Testis (tissue), 3 donors: ENCODE measurements around the gene FMO1. TPM values are rescaled to one million over a fixed set of nuclear protein-coding genes. Genes with fewer than 3 reads are reported as not detected.

Experiments used
- DNase-seq: peaks from one replicate; pipeline ENCODE4 v3.0.0-alpha.2; 2019
- H3K27ac ChIP-seq, 2 donors: fragments of 200-600 bp; sonication (generic); one replicate each; pipeline ENCODE4 v1.5.1; 2019
- H3K27me3 ChIP-seq: fragments of 200-600 bp; sonication (generic); one replicate; pipeline ENCODE4 v1.5.1; 2019
- H3K36me3 ChIP-seq: fragments of 200-600 bp; sonication (generic); one replicate; pipeline ENCODE4 v1.5.1; 2017; ENCODE audit warnings: low read depth; ENCODE audit errors: missing control alignments
- H3K4me1 ChIP-seq: fragments of 200-600 bp; sonication (generic); one replicate; pipeline ENCODE4 v1.5.1; 2019
- H3K4me3 ChIP-seq, 2 donors: fragments of 200-600 bp; sonication (generic); one replicate each; pipeline ENCODE4 v1.5.1; 2017 to 2019
- H3K9me3 ChIP-seq: fragments of 200-600 bp; sonication (generic); one replicate; pipeline ENCODE4 v1.5.1; 2017
- CTCF ChIP-seq, 3 experiments: fragments of 450-650 bp in 2 of 3; fragments of 200-600 bp in 1 of 3; sonication (generic) in 1 of 3; IDR thresholded peaks; one replicate each; pipeline ENCODE4 v1.5.1; 2016 to 2019; ENCODE audit warnings: antibody characterized with exemption in 3 of 3, mild to moderate bottlenecking in 2 of 3, moderate library complexity in 1 of 3
- POLR2A ChIP-seq: fragments of 450-650 bp; IDR thresholded peaks from one replicate; pipeline ENCODE4 v1.6.1; 2017; ENCODE audit warnings: antibody characterized with exemption, mild to moderate bottlenecking, moderate library complexity
- WGBS, 2 donors: methylation state at CpG; one replicate each; pipeline ENCODE4 v1.1.5; 2018; 5-methylcytosine and 5-hydroxymethylcytosine counted together
- intact Hi-C: fragments of 100-400 bp; cut with DNase I; formaldehyde crosslinking; loops from one replicate; pipeline ENCODE4 v1.15.1; 2023; ENCODE audit warnings: low total_unique reads
- polyA plus RNA-seq: library from polyadenylated mRNA; stranded (reverse); fragments of 350-450 nt; fragmentation: Illumina TruSeq; extraction: RNeasy Lipid Tissue Mini Kit (QIAGEN cat#74804); gene quantifications from one replicate; pipeline ENCODE4 v1.2.3, GENCODE V29; 2014; ENCODE audit warnings: low read depth, low replicate concordance; ENCODE audit not compliant: insufficient read depth
- total RNA-seq, 2 donors: library from RNA; depleted of rRNA; stranded (reverse); fragments of >200 nt; gene quantifications; one replicate each; pipeline ENCODE4 v1.2.3, GENCODE V29; 2016

The FMO1 gene
- total and polyA plus RNA-seq, 3 donors from 2014 or later, result 1.7 to 3.7 TPM; not detected in 1

- 77 to 80% methylated on average over 3 of the region's 3 CpGs for WGBS, 2 donors
- Histone ChIP-seq H3K4me1 (no peaks in the 10 kb centered on the region), H3K4me3 (no peak overlapping the region), H3K9me3 (no peaks in the 10 kb centered on the region), H3K27ac (no peak overlapping the region), H3K36me3 (no peaks in the 10 kb centered on the region), H3K27me3 (no peaks in the 10 kb centered on the region)
- DNase-seq, result no peak
- TF ChIP-seq CTCF (IDR thresholded peaks at IDR 0.05) (no peak), POLR2A (no peak)
- intact Hi-C loops, result loop anchor here (10.0 kb wide), 1 partner anchor 66 kb away; the partner anchor contains the start of gene FMO1
Measured at GRCh38 chr1:171310661-171311087, 62.4 kb downstream of the FMO1 start.

DNA sequence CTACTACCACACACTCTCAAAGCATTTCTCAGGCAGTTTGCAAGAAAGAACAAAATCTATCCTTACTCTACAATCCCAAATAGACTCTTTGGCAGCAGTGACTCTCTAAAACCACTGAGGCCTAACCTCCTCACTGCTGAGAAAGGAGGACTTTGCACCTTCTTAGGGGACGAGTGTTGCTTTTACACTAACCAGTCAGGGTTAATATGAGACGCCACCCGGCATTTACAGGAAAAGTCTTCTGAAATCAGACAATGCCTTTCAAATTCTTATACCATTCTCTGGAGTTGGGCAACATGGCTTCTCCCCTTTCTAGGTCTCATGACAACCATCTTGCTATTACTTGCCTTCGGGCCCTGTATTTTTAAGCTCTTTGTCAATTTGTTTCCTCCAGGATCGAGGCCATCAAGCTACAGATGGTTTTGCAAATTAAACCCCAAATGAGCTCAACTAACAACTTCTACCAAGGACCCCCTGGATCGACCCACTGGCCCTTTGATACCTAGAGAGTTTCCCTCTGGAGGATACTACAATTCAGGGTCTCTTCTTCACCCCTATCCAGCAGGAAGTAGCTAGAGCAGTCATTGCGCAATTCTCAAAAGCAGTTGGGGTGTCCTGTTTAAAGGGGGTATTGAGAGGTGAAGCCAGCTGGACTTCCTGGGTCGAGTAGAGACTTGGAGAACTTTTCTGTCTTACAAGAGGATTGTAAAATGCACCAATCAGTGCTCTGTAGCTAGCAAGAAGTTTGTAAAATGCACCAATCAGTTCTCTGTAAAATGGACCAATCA, 63.7 kb downstream of the FMO1 start:
- no peak overlapping the region for H3K4me3 ChIP-seq
- no peak overlapping the region for H3K27ac ChIP-seq
- H3K36me3 ChIP-seq, result no peaks in the 10 kb centered on the region
- H3K4me1 ChIP-seq, result no peaks in the 10 kb centered on the region
- no peak for TF ChIP-seq POLR2A
- TF ChIP-seq CTCF (IDR thresholded peaks at IDR 0.05), result no peak
- DNase-seq, result no peak
- no peaks in the 10 kb centered on the region for H3K27me3 ChIP-seq
- intact Hi-C loops, result loop anchor here (10.0 kb wide), 1 partner anchor 67 kb away; the partner anchor contains the start of gene FMO1
- no peaks in the 10 kb centered on the region for H3K9me3 ChIP-seq
- WGBS, 2 donors, result 89 to 91% methylated on average over 8 of the region's 8 CpGs

DNA sequence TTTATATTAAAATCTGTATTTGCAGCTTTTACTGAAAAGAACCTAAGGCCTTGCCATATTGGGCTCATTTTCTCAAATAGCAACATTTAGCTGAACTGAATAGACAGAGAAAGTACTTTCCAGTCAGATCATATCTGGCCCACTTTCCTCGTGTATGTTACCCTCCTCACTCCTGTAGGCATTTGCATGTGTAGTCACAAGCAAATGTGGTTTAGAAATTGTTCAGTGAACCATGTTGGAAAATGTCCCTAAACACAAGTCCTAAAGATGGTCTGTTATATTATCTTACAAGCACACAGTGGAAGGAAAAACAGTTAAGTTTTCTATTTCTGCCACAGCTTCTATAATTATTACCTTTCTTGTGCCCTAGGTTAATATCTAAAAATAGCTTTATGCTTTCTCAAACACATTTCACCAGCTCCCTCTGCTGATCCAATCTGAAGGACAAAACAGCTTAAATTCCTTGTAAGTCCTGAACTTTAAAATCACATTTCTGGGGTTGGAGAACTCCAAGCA, 65.1 kb downstream of the FMO1 start:
- intact Hi-C loops, result loop anchor here (10.0 kb wide), 1 partner anchor 69 kb away; the partner anchor contains the start of gene FMO1
- no peak for DNase-seq
- Histone ChIP-seq H3K9me3 (no peaks in the 10 kb centered on the region), H3K4me3 (no peak overlapping the region), H3K27ac (peak overlapping the region; percentile 0 to 85), H3K27me3 (no peaks in the 10 kb centered on the region), H3K4me1 (no peaks in the 10 kb centered on the region), H3K36me3 (no peaks in the 10 kb centered on the region)
- WGBS, 2 donors, result 26 to 30% methylated on average over 1 of the region's 1 CpG
- TF ChIP-seq CTCF (IDR thresholded peaks at IDR 0.05) (no peak), POLR2A (no peak)

- H3K4me3 ChIP-seq, result peak within 1 kb of the TSS; percentile 13 to 21
- 6% methylated on average over 10 of the region's 10 CpGs for WGBS, 2 donors
- peak within 1 kb of the TSS; percentile 0 to 85 for H3K27ac ChIP-seq
- no peaks in the 10 kb centered on the region for H3K36me3 ChIP-seq
- no peak for TF ChIP-seq POLR2A
- TF ChIP-seq CTCF (IDR thresholded peaks at IDR 0.05), result peak; percentile 77 to 94 (median 89)
- no peaks in the 10 kb centered on the region for H3K4me1 ChIP-seq
- no peaks in the 10 kb centered on the region for H3K9me3 ChIP-seq
- H3K27me3 ChIP-seq, result no peaks in the 10 kb centered on the region
- intact Hi-C loops, result loop anchor here (10.0 kb wide), 1 partner anchor 69 kb away; the partner anchor contains the start of gene FMO1
- DNase-seq, result peak; percentile 94
Measured at GRCh38 chr1:171313835-171314320, 65.6 kb downstream of the FMO1 start, which contains the start of gene FMO4. Gene FMO4 (plus strand): TSS chr1:171314183. CDS start chr1:171319826, 5,643 bp downstream.
